Mesendoderm (in vitro differentiated cells): Measurements from ENCODE around the gene CEACAM18.
"Not testable (repeated sequence)": the region's sequence is repeated elsewhere in the genome, so short reads cannot be mapped to it uniquely, and the experiment has no call there.

ENCODE experiments used
- DNase-seq: peaks from one replicate; pipeline ENCODE4 v3.0.0; 2013
- H2AK5ac ChIP-seq: 2 replicates; pipeline ENCODE4 v1.6.1; 2013; ENCODE audit warnings: low read length, inconsistent platforms
- H2BK120ac ChIP-seq: 2 replicates; pipeline ENCODE4 v1.6.1; 2013; ENCODE audit warnings: low read depth, mild to moderate bottlenecking, low read length, moderate library complexity, mixed read lengths
- H2BK15ac ChIP-seq: replicated peaks from 2 replicates; pipeline ENCODE4 v1.6.1; 2013; ENCODE audit warnings: low read depth, mild to moderate bottlenecking, moderate library complexity
- H2BK5ac ChIP-seq: 2 replicates; pipeline ENCODE4 v1.6.1; 2013; ENCODE audit warnings: low read length, inconsistent platforms
- H3K18ac ChIP-seq: 2 replicates; pipeline ENCODE4 v1.6.1; 2013; ENCODE audit warnings: mild to moderate bottlenecking, low read length, mixed read lengths
- H3K23ac ChIP-seq: one replicate; pipeline ENCODE4 v1.6.1; 2013; ENCODE audit warnings: low read length
- H3K27ac ChIP-seq: 2 replicates; pipeline ENCODE4 v1.5.1; 2013; ENCODE audit warnings: low read depth, mild to moderate bottlenecking, inconsistent platforms, low read length, moderate library complexity
- H3K27me3 ChIP-seq: 2 replicates; pipeline ENCODE4 v1.6.1; 2013; ENCODE audit warnings: low read length, control low read depth, mild to moderate bottlenecking, inconsistent platforms; ENCODE audit not compliant: insufficient read depth, poor library complexity
- H3K36me3 ChIP-seq: 2 replicates; pipeline ENCODE4 v1.6.1; 2013; ENCODE audit warnings: low read length, inconsistent platforms; ENCODE audit not compliant: control insufficient read depth, insufficient read depth
- H3K4ac ChIP-seq: one replicate; pipeline ENCODE4 v1.6.1; 2013; ENCODE audit warnings: low read depth, mild to moderate bottlenecking, low read length, moderate library complexity
- H3K4me1 ChIP-seq: 2 replicates; pipeline ENCODE4 v1.6.1; 2013; ENCODE audit warnings: low read depth, low read length, inconsistent platforms; ENCODE audit not compliant: control insufficient read depth
- H3K4me2 ChIP-seq: 2 replicates; pipeline ENCODE4 v1.6.1; 2013; ENCODE audit warnings: low read length
- H3K4me3 ChIP-seq: 2 replicates; pipeline ENCODE4 v1.5.1; 2013; ENCODE audit warnings: mild to moderate bottlenecking, low read length
- H3K56ac ChIP-seq: one replicate; pipeline ENCODE4 v1.6.1; 2013; ENCODE audit warnings: low read length
- H3K79me1 ChIP-seq: 2 replicates; pipeline ENCODE4 v1.6.1; 2013; ENCODE audit warnings: low read length, inconsistent platforms
- H3K79me2 ChIP-seq: 2 replicates; pipeline ENCODE4 v1.6.1; 2013; ENCODE audit warnings: mild to moderate bottlenecking, low read length; ENCODE audit not compliant: control insufficient read depth, insufficient read depth
- H3K9ac ChIP-seq: 2 replicates; pipeline ENCODE4 v1.6.1; 2013; ENCODE audit warnings: low read length, inconsistent platforms
- H4K5ac ChIP-seq: one replicate; pipeline ENCODE4 v1.6.1; 2013; ENCODE audit warnings: low read length
- H4K8ac ChIP-seq: one replicate; pipeline ENCODE4 v1.6.1; 2013; ENCODE audit warnings: low read depth, mild to moderate bottlenecking, control low read depth, low read length, moderate library complexity
- WGBS: extraction: QIAGEN DNeasy Blood & Tissue Kit; methylation state at CpG from one replicate; pipeline ENCODE4 v1.1.7; 2013; ENCODE audit warnings: low lambda C conversion rate, missing lambda C conversion rate; ENCODE audit not compliant: insufficient coverage; ENCODE audit errors: extremely low coverage; 5-methylcytosine and 5-hydroxymethylcytosine counted together

Gene CEACAM18

GRCh38 chr19:51439021-51439465, 39.3 kb upstream of the CEACAM18 start:
- H3K27me3 ChIP-seq, result no peaks in the 10 kb centered on the region
- H3K27ac ChIP-seq, result no peak overlapping the region
- WGBS, result no CpG with 5 or more reads among the region's 5 CpGs
- H4K8ac ChIP-seq, result no peak overlapping the region
- H3K4ac ChIP-seq, result no peak overlapping the region
- no peak overlapping the region for H2BK120ac ChIP-seq
- peak; percentile 21 for DNase-seq
- no peak overlapping the region for H3K9ac ChIP-seq
- H3K4me1 ChIP-seq, result no peaks in the 10 kb centered on the region
- no peak overlapping the region for H2BK15ac ChIP-seq
- H3K56ac ChIP-seq, result no peak overlapping the region
- no peak overlapping the region for H2BK5ac ChIP-seq
- H3K79me1 ChIP-seq, result no peaks in the 10 kb centered on the region
- no peak overlapping the region for H3K4me3 ChIP-seq
- H4K5ac ChIP-seq, result no peak overlapping the region
- no peak overlapping the region for H3K23ac ChIP-seq
- no peaks in the 10 kb centered on the region for H3K79me2 ChIP-seq
- no peak overlapping the region for H3K18ac ChIP-seq
- no peaks in the 10 kb centered on the region for H3K36me3 ChIP-seq
- H3K4me2 ChIP-seq, result no peak overlapping the region
- H2AK5ac ChIP-seq, result no peak overlapping the region

DNA sequence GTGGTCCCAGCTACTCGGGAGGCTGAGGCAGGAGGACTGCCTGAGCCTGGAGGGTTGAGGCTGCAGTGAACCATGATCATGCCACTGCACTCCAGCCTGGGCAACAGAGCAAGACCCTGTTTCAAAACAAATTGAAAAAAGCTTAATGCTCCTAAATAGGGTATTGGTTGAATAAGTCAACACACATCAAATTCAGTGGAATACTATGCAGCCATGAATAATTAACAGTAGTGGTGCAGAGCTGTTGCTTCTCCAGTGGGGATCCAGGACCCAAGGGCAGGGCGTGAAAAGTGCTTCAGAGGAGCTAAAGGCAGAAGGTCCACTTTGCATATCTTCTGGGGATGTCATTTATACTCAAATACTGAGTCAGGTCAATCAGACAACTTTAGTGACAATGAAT, 38.3 kb upstream of the CEACAM18 start:
- Histone ChIP-seq H2BK120ac (no peak overlapping the region), H3K4me3 (no peak overlapping the region), H3K56ac (no peak overlapping the region), H3K27me3 (no peaks in the 10 kb centered on the region), H2BK15ac (no peak overlapping the region), H3K79me2 (no peaks in the 10 kb centered on the region), H3K27ac (no peak overlapping the region), H2AK5ac (no peak overlapping the region), H3K23ac (no peak overlapping the region), H3K4ac (no peak overlapping the region), H3K18ac (no peak overlapping the region), H3K79me1 (no peaks in the 10 kb centered on the region), H2BK5ac (no peak overlapping the region), H3K4me2 (no peak overlapping the region), H3K9ac (no peak overlapping the region), H4K8ac (no peak overlapping the region), H3K4me1 (no peaks in the 10 kb centered on the region), H4K5ac (no peak overlapping the region), H3K36me3 (no peaks in the 10 kb centered on the region)
- DNase-seq, result no peak
- no CpG with 5 or more reads among the region's 2 CpGs for WGBS

- Histone ChIP-seq H3K79me1 (no peaks in the 10 kb centered on the region), H3K27ac (no peak overlapping the region), H2AK5ac (no peak overlapping the region), H3K4ac (no peak overlapping the region), H3K79me2 (no peaks in the 10 kb centered on the region), H3K36me3 (no peaks in the 10 kb centered on the region), H3K27me3 (no peaks in the 10 kb centered on the region), H3K23ac (no peak overlapping the region), H4K5ac (no peak overlapping the region), H3K18ac (no peak overlapping the region), H3K9ac (no peak overlapping the region), H3K56ac (no peak overlapping the region), H2BK15ac (no peak overlapping the region), H3K4me2 (no peak overlapping the region), H4K8ac (no peak overlapping the region), H3K4me1 (no peaks in the 10 kb centered on the region), H3K4me3 (no peak overlapping the region), H2BK5ac (no peak overlapping the region), H2BK120ac (no peak overlapping the region)
- no CpG with 5 or more reads among the region's 11 CpGs for WGBS
- no peak for DNase-seq
These were observed 37.4 kb upstream of the CEACAM18 start for GRCh38 chr19:51440846-51441409.

DNA sequence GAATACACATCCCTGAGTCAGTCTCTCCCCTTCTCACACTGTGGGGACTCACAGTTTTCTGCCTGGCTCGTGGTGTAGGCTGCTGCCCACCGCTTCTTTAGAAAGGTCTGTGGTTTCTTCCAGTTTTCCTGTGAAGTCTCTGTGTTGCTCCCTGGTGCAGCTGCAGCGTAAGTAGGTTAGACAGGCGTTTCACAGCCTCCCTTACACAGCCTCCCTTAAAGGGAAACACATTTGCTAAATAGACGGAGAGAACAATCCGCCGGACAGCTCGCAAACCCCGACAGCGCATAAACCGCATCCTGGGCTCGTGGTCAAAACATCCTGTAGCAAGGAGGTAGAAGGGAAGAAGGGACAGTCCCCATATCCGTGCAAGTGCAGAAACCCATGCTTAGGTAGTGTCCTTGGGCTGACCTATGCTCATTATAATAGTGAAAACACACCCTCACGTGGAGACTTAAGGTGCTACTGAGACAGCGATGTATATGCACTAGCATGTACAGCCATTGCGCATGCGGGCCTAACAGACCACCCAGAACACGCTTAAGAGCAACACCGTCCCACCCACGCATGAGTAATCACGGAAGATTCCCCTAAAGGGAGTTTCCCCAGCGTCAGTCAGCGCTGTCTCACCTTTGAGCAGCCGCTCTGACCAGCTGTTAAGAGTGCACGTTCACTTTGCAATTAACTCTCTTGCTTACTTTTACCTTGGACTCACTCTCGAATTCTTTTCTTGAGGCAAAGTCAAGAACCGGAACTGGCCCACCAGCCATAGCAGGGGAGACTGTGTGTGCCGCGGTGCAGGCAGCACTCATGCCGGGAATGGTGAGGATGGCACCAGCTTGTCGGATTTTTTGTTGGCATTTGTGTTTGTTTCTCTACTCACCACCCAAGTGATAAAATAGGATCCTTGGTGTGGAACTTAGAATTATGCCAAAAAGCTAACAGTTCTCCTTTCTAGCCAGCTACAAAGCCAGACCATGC, 36.6 kb upstream of the CEACAM18 start:
- Histone ChIP-seq H2BK15ac (no peak overlapping the region), H3K27ac (no peak overlapping the region), H2BK120ac (no peak overlapping the region), H2AK5ac (no peak overlapping the region), H3K36me3 (no peaks in the 10 kb centered on the region), H2BK5ac (no peak overlapping the region), H3K79me2 (no peaks in the 10 kb centered on the region), H3K23ac (no peak overlapping the region), H3K4me2 (no peak overlapping the region), H3K4ac (no peak overlapping the region), H4K8ac (no peak overlapping the region), H3K18ac (no peak overlapping the region), H3K4me3 (no peak overlapping the region), H3K4me1 (no peaks in the 10 kb centered on the region), H3K56ac (no peak overlapping the region), H3K79me1 (no peaks in the 10 kb centered on the region), H3K27me3 (no peaks in the 10 kb centered on the region), H3K9ac (no peak overlapping the region), H4K5ac (no peak overlapping the region)
- DNase-seq, result no peak
- no CpG with 5 or more reads among the region's 31 CpGs for WGBS

- not testable (repeated sequence) for H3K4me1 ChIP-seq, H3K4me3 ChIP-seq, H2BK15ac ChIP-seq, H3K4me2 ChIP-seq, H3K27ac ChIP-seq, H2BK120ac ChIP-seq, H3K79me2 ChIP-seq, H3K36me3 ChIP-seq, H3K56ac ChIP-seq, H2AK5ac ChIP-seq, H3K27me3 ChIP-seq, H3K23ac ChIP-seq, H3K4ac ChIP-seq, H3K9ac ChIP-seq, H3K79me1 ChIP-seq, H3K18ac ChIP-seq, H4K8ac ChIP-seq, H4K5ac ChIP-seq, H2BK5ac ChIP-seq, DNase-seq
- no CpG with 5 or more reads among the region's 3 CpGs for WGBS
These were observed 30.8 kb upstream of the CEACAM18 start for GRCh38 chr19:51447510-51447909.
